Esophagus (tissue), 2 donors: ENCODE data around the gene SPATA31D3. TPM values are rescaled to one million over a fixed set of nuclear protein-coding genes. Genes with fewer than 3 reads are reported as not detected.
"Not testable (repeated sequence)": the region's sequence is repeated elsewhere in the genome, so short reads cannot be mapped to it uniquely, and the experiment has no call there.

ENCODE experiments used
- H3K27ac ChIP-seq, 2 donors: one replicate each; pipeline ENCODE4 v1.5.1; 2013; ENCODE audit warnings: low read depth in 2 of 2, mild to moderate bottlenecking in 2 of 2, inconsistent platforms in 1 of 2, low read length in 1 of 2, moderate library complexity in 1 of 2
- H3K27me3 ChIP-seq, 2 donors: one replicate each; pipeline ENCODE4 v1.6.1; 2013; ENCODE audit warnings: low read length in 2 of 2, control low read depth in 1 of 2, mild to moderate bottlenecking in 1 of 2; ENCODE audit not compliant: insufficient read depth in 2 of 2, control insufficient read depth in 1 of 2
- H3K36me3 ChIP-seq, 2 donors: one replicate each; pipeline ENCODE4 v1.6.1; 2013; ENCODE audit warnings: low read length in 1 of 2; ENCODE audit not compliant: control insufficient read depth in 2 of 2, insufficient read depth in 2 of 2
- H3K4me1 ChIP-seq, 2 donors: one replicate each; pipeline ENCODE4 v1.6.1; 2013; ENCODE audit warnings: low read length in 1 of 2; ENCODE audit not compliant: control insufficient read depth in 2 of 2, insufficient read depth in 2 of 2
- H3K4me3 ChIP-seq, 2 donors: one replicate each; pipeline ENCODE4 v1.5.1; 2013; ENCODE audit warnings: low read length in 2 of 2, mild to moderate bottlenecking in 2 of 2, low read depth in 1 of 2, moderate library complexity in 1 of 2
- H3K9me3 ChIP-seq, 2 donors: one replicate each; pipeline ENCODE4 v1.6.1; 2013; ENCODE audit warnings: mild to moderate bottlenecking in 2 of 2, low read depth in 1 of 2, low read length in 1 of 2, moderate library complexity in 1 of 2; ENCODE audit not compliant: control insufficient read depth in 2 of 2, insufficient read depth in 1 of 2
- WGBS, 2 donors: extraction: QIAGEN DNeasy Blood & Tissue Kit; methylation state at CpG; one replicate each; pipeline ENCODE4 v1.1.7; 2013; 5-methylcytosine and 5-hydroxymethylcytosine counted together
- polyA plus RNA-seq, 2 donors: library from polyadenylated mRNA; stranded (reverse); fragments of 200-250 nt; gene quantifications; one replicate each; pipeline ENCODE4 v1.2.3, GENCODE V29; 2013
- donor health status: healthy with polysubstance abuse.
- donor health status: Bipolar disorder and iron deficiency.

Gene SPATA31D3
- polyA plus RNA-seq, 2 donors = not detected

DNA sequence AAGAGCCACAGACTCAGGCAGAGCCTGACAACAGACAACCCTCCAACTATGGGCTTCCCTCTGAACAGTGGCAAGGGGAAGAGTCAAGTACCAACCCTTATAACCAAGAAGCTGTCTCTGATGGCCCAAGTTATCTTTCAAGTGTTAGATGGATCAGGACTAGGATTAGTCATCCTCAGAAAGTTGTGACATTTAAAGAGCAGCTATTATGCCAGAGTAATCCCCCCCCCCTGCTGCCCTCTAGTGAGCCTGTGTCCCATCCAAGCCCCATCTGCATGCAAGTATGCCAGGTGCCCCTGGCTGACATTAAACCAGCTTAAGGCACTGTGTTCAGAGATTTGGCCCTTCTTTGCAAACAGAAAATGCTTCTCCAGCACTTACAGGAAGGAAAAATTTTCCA lies 28.4 kb downstream of the SPATA31D3 start:
- Histone ChIP-seq H3K36me3 (no peaks in the 10 kb centered on the region), H3K4me1 (no peaks in the 10 kb centered on the region), H3K9me3 (no peaks in the 10 kb centered on the region), H3K27ac (no peak overlapping the region), H3K27me3 (no peaks in the 10 kb centered on the region), H3K4me3 (no peak overlapping the region)

DNA sequence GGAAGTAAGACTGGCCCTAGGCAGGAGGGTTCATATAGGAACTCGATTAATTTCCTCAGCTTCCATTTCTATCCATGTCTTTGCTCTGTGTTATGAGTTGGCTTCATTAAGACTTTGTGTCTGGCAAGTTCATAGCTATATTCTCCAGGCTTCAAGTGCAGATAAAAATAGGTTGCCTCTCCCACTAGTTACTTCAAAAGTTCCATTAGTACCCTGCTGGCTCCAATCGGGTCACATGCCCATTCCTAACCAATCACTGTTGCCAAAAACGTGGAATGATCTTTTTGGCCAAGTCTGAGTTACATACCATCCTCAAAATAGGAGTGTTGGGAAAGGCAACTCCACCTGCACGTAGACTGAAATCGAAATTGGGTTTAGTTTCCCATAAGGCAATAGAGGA lies 31.5 kb downstream of the SPATA31D3 start:
- Histone ChIP-seq H3K4me3 (no peak overlapping the region), H3K27ac (no peak overlapping the region), H3K9me3 (no peaks in the 10 kb centered on the region), H3K36me3 (no peaks in the 10 kb centered on the region), H3K4me1 (no peaks in the 10 kb centered on the region), H3K27me3 (no peaks in the 10 kb centered on the region)
- WGBS, 2 donors = 82 to 87% methylated on average over 5 of the region's 5 CpGs

DNA sequence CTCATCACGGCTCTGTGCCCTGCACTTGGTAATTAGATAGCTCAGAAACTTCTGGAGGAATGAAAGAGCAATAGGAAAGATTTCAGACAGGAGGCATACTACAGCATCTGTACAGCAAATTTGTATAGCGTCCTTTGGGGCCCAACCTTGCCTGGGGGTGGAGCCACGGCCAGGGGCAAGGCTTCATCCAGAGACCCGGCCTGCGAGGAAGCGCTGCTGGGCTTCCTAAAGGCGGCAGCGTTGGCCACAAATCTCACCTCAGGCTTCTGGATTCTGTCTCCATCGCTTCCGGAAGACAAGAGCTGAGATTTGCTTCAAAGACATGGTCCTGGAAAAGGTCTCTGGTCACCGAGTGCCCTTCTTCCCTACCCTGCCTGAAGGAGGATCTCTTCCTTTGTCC lies 33.1 kb downstream of the SPATA31D3 start:
- 90 to 93% methylated on average over 11 of the region's 11 CpGs for WGBS, 2 donors
- H3K27me3 ChIP-seq = no peaks in the 10 kb centered on the region
- H3K36me3 ChIP-seq = no peaks in the 10 kb centered on the region
- no peaks in the 10 kb centered on the region for H3K9me3 ChIP-seq
- H3K4me3 ChIP-seq = no peak overlapping the region
- H3K4me1 ChIP-seq = no peaks in the 10 kb centered on the region
- no peak overlapping the region for H3K27ac ChIP-seq

DNA sequence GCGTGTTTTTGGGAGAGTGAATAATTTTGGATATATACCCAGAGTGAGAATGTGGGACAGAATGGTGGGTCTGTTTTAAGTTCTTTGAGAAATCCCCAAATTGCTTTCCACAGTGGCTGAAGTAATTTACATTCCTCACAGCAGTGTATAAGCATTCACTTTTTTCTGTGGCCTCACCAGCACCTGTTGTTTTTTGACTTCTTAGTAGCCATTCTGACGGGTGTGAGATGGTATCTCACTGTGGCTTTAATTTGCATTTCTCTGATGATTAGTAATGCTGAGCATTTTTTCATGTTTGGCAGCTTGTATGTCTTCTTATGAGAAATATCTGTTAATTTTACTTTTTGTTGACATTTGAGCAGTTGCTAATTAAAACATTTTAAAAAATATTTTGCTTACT lies 35.9 kb downstream of the SPATA31D3 start:
- no peaks in the 10 kb centered on the region for H3K4me1 ChIP-seq
- WGBS, 2 donors = 65 to 78% methylated on average over 2 of the region's 2 CpGs
- H3K9me3 ChIP-seq = no peaks in the 10 kb centered on the region
- H3K36me3 ChIP-seq = no peaks in the 10 kb centered on the region
- H3K27ac ChIP-seq = no peak overlapping the region
- no peaks in the 10 kb centered on the region for H3K27me3 ChIP-seq
- H3K4me3 ChIP-seq = no peak overlapping the region

DNA sequence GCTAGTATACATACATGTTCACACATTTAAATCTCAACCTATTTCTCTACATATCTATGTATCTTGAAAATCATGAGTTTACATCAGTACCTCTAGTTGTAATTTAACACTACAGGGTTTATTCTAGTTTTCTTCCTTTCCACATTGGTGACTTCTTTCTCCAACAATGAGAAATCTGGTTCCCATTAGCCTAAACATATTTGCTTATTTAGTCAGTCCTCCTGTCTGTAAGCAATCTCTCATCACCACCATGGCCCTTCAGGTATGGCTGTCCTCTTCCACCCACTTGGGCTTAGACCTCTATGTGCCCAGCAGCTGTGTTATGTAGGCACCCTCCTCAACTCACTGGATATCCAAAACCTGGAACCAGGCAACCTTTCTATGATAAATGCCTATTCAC lies 37.3 kb downstream of the SPATA31D3 start:
- Histone ChIP-seq H3K27ac (no peak overlapping the region), H3K27me3 (no peaks in the 10 kb centered on the region), H3K4me3 (no peak overlapping the region), H3K36me3 (no peaks in the 10 kb centered on the region), H3K4me1 (no peaks in the 10 kb centered on the region), H3K9me3 (no peaks in the 10 kb centered on the region)

DNA sequence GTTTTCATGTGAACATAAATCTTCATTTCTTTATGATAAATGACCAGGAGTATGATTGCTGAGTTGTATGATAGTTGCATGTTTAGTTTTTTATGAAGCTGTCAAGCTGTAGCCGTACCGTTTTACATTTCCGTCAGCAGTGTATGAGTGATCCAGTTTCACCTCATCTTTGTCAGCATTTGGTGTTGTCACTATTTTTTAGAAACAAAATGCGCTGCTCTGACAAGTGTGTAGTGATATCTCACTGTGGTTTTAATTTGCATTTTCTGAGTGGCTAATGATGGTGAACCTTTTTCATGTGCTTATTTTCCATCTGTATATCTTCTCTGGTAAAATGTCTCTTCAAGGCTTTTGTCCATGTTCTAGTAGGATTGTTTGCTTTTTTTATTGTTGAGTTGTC lies 38.6 kb downstream of the SPATA31D3 start:
- Histone ChIP-seq H3K4me1 (no peaks in the 10 kb centered on the region), H3K27me3 (no peaks in the 10 kb centered on the region), H3K4me3 (no peak overlapping the region), H3K27ac (no peak overlapping the region), H3K36me3 (no peaks in the 10 kb centered on the region), H3K9me3 (no peaks in the 10 kb centered on the region)
- 83 to 85% methylated on average over 4 of the region's 4 CpGs for WGBS, 2 donors

DNA sequence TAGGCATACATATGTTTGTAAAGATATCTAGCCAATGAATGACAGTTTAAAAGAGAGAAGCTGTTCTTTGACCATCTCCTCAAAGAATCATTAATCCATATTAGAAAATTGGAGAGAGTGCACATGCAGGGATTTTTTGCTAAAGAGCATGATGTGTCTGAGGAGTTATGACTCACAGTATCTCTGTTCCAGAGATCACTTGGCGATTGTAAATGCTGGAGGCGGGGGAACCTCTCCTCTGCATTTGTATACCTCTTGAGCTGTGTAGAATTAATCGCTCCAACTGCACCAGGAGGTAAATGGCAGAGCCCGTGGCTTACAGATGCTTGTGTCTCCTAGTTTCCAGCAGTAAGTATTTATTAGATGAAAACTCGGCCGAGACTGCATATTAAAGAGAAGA lies 41.6 kb downstream of the SPATA31D3 start:
- H3K27me3 ChIP-seq = no peaks in the 10 kb centered on the region
- no peaks in the 10 kb centered on the region for H3K4me1 ChIP-seq
- no peak overlapping the region for H3K4me3 ChIP-seq
- no peaks in the 10 kb centered on the region for H3K9me3 ChIP-seq
- 59 to 68% methylated on average over 6 of the region's 6 CpGs for WGBS, 2 donors
- H3K36me3 ChIP-seq = no peaks in the 10 kb centered on the region
- H3K27ac ChIP-seq = no peak overlapping the region

DNA sequence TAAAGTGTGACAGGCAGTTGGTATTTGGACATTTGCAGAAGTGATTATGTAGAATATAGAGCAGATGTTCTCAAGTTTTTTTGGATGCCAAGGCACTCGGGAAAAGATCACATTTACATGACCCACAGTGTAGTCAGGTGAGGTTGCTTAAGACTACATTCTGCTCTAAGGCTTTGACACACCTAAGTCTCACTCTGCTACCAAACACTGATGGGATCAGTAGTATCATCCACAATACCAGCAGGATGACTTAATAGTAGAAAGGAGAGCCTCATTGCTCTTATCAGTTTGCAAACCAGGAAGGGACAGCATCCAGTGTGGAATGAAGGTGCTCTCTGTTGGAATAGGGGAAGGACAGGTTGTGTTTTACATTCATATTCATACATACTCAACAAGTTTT lies 42.8 kb downstream of the SPATA31D3 start:
- 71 to 75% methylated on average over 1 of the region's 1 CpG for WGBS, 2 donors
- Histone ChIP-seq H3K36me3 (no peaks in the 10 kb centered on the region), H3K4me1 (no peaks in the 10 kb centered on the region), H3K9me3 (no peaks in the 10 kb centered on the region), H3K27ac (no peak overlapping the region), H3K4me3 (no peak overlapping the region), H3K27me3 (no peaks in the 10 kb centered on the region)

DNA sequence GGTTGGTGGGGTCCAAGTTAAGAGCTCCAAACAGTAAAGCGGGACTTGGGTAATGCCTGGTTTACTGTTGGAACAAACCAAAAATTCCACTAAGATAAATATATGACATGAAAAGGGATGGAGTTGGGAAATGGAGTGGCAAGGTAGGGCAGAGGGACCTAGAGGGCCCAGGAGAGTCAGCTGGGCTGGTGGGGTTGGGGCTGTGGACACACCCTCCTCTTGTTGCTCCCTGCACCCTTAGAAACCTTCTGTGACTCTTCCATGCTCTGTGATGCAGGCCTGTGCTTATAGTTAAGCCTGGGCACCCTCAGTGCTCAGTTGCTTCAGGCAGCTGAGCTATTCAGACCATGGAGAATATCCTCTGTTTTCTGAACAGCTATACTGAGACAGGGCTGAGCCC lies 45.2 kb downstream of the SPATA31D3 start, which contains the start of gene SPATA31D1:
Gene SPATA31D1, plus strand, starts transcription at position 301 of the 400 bp plus-strand sequence. Its CDS starts 47 bp downstream, at position 348.
- not testable (repeated sequence) for H3K27ac ChIP-seq
- WGBS, 2 donors = 98 to 100% methylated on average over 1 of the region's 1 CpG

DNA sequence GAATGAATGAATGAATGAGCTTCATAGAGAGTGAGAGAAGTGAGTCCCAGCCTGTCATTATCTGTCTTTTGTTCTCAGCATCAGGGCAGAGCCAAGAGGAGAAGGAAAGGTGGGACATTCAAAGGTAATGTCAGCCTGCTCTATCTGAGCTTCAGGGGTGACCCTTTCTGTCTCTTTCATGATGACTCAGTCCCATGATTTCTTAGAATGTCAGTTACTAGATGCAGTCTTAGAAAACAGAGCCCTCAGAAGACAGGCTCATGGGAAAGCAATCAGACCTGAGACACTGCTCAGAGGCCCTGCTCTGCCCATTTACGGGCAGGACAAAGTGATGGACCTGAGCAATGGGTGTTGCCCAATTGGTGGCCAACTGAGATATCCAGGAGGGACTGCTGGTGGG lies 46.4 kb downstream of the SPATA31D3 start:
- no peaks in the 10 kb centered on the region for H3K4me1 ChIP-seq
- no peaks in the 10 kb centered on the region for H3K9me3 ChIP-seq

More for the DNA sequence above, 45.2 kb downstream of the SPATA31D3 start, which contains the start of gene SPATA31D1:
- not testable (repeated sequence) for H3K27me3 ChIP-seq, H3K9me3 ChIP-seq, H3K36me3 ChIP-seq, H3K4me1 ChIP-seq, H3K4me3 ChIP-seq

More for the DNA sequence above, 46.4 kb downstream of the SPATA31D3 start:
- Histone ChIP-seq H3K4me3 (no peak overlapping the region), H3K27ac (no peak overlapping the region), H3K27me3 (no peaks in the 10 kb centered on the region), H3K36me3 (no peaks in the 10 kb centered on the region)
- WGBS, 2 donors = 95 to 100% methylated on average over 1 of the region's 1 CpG
